ENCODE results near the gene DNAJC5.

DNA sequence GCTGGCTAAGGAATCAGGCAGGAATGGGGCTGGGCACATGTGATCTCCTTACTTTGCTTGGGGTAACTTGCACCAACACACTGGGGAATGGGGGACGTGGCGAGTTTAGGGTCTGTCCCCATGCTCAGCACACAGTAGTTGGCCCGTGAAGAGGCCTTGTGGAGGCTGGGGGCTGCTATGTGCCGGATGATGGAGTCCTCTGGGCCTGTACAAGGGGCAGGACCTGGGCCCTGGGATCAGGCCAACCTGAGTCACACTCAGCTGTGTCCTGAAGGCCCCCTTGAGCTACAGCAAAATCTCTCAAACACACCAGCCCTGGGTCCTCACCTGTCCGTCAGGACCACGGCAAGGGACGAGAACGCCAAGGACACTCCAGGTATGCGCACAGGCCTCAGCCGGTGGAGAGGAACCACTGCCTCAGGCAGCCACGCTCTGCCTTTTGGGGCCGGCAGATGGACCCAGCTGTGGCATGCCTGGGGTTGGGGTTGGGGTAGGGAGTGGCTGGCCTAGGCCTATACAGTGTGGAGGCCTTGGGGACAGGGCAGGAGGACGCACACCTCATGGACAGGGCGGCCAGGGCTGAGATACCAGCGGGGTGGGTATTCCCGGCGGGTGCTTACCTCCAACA, 50.2 kb downstream of the DNAJC5 start:
- TF ChIP-seq, protein P1, sequence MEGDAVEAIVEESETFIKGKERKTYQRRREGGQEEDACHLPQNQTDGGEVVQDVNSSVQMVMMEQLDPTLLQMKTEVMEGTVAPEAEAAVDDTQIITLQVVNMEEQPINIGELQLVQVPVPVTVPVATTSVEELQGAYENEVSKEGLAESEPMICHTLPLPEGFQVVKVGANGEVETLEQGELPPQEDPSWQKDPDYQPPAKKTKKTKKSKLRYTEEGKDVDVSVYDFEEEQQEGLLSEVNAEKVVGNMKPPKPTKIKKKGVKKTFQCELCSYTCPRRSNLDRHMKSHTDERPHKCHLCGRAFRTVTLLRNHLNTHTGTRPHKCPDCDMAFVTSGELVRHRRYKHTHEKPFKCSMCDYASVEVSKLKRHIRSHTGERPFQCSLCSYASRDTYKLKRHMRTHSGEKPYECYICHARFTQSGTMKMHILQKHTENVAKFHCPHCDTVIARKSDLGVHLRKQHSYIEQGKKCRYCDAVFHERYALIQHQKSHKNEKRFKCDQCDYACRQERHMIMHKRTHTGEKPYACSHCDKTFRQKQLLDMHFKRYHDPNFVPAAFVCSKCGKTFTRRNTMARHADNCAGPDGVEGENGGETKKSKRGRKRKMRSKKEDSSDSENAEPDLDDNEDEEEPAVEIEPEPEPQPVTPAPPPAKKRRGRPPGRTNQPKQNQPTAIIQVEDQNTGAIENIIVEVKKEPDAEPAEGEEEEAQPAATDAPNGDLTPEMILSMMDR (IDR thresholded peaks at IDR 0.05), result no peak
- no peak for TF ChIP-seq POLR2A (IDR thresholded peaks at IDR 0.05)

Measured in body of pancreas (tissue), 4 donors.